ENCODE measurements around the gene KCNH4.
"Not testable (repeated sequence)": the region's sequence is repeated elsewhere in the genome, so short reads cannot be mapped to it uniquely, and the experiment has no call there.

The KCNH4 gene

DNA sequence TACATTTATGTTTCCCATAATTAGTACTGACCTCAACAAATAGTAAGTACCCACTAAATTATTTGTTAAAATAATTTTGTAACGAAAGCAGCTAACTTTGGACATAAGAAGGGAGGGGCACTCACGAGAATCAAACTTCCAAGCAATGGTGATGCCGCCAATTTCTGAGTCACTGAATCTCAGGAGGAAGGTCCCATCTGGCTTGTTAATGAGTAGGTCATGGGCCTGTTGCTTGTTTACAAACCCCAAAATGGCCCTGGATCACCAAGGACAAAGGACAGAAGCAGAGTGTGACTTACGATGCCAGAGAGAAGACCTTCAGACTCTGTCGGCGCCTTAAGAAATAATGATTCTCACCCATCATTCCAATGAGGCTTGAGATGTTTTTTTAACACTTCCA lies 29.1 kb upstream of the KCNH4 start:
- Histone ChIP-seq H3K27me3 (ENCODE audit: low read depth, low read length) (no peaks in the 10 kb centered on the region), H3K27ac (ENCODE audit: low read length) (no peak overlapping the region), H3K4me3 (ENCODE audit: low read depth in 1 of 2, low read length in 2 of 2) (no peak overlapping the region), H3K36me3 (ENCODE audit: control insufficient read depth in 1 of 2, insufficient read depth in 2 of 2, low read length in 2 of 2) (peaks cover 32 to 81% of the 10 kb centered on the region in 2 donors), H3K9me3 (ENCODE audit: control insufficient read depth in 1 of 2, low read length in 2 of 2) (no peaks in the 10 kb centered on the region), H3K4me1 (ENCODE audit: control insufficient read depth in 1 of 2, insufficient read depth in 2 of 2, low read length in 2 of 2) (no peaks in the 10 kb centered on the region)

DNA sequence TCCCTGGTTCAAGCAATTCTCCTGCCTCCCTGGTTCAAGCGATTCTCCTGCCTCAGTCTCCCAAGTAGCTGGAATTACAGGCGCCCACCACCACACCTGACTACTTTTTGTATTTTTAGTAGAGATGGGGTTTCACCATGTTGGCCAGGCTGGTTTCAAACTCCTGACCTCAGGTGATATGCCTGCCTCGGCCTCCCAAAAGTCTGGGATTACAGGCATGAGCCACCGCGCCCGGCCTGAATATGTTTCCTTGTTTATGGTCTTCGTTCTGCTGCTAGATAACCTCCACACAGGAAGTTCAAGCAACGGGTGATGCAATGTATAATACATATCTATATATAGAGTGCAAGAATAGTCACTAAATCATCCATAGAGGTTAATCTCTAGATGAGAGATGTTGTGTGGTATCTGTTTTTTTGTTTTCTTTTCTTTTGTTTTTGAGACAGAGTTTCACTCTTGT lies 25.2 kb upstream of the KCNH4 start:
- H3K27me3 ChIP-seq (ENCODE audit: low read depth, low read length); H3K9me3 ChIP-seq (ENCODE audit: control insufficient read depth in 1 of 2, low read length in 2 of 2); H3K27ac ChIP-seq (ENCODE audit: low read length); H3K4me1 ChIP-seq (ENCODE audit: control insufficient read depth in 1 of 2, insufficient read depth in 2 of 2, low read length in 2 of 2); H3K4me3 ChIP-seq (ENCODE audit: low read depth in 1 of 2, low read length in 2 of 2): not testable (repeated sequence)
- peaks cover 28 to 87% of the 10 kb centered on the region in 2 donors for H3K36me3 ChIP-seq (ENCODE audit: control insufficient read depth in 1 of 2, insufficient read depth in 2 of 2, low read length in 2 of 2)

DNA sequence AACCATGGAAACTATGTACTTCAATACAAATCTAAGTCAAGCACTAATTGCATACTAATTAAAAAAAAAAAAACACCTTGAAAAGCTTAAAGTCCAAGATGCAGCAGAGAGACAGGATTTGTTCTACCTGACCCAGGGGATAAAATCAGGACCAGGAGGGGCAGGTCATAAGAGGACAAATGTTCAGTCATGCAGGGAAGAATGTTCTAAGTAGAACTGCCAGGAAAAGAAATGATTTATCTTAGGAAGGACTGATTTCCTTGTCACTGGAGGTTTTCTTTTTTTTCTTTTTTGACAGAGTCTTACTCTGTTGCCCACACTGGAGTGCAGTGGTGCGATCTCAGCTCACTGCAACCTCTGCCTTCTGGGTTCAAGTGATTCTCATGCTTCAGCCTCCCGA lies 22.4 kb upstream of the KCNH4 start:
- Histone ChIP-seq H3K4me3 (ENCODE audit: low read depth in 1 of 2, low read length in 2 of 2) (no peak overlapping the region), H3K9me3 (ENCODE audit: control insufficient read depth in 1 of 2, low read length in 2 of 2) (no peaks in the 10 kb centered on the region), H3K4me1 (ENCODE audit: control insufficient read depth in 1 of 2, insufficient read depth in 2 of 2, low read length in 2 of 2) (no peaks in the 10 kb centered on the region), H3K27ac (ENCODE audit: low read length) (no peak overlapping the region), H3K36me3 (ENCODE audit: control insufficient read depth in 1 of 2, insufficient read depth in 2 of 2, low read length in 2 of 2) (peaks cover 22 to 74% of the 10 kb centered on the region in 2 donors), H3K27me3 (ENCODE audit: low read depth, low read length) (no peaks in the 10 kb centered on the region)

DNA sequence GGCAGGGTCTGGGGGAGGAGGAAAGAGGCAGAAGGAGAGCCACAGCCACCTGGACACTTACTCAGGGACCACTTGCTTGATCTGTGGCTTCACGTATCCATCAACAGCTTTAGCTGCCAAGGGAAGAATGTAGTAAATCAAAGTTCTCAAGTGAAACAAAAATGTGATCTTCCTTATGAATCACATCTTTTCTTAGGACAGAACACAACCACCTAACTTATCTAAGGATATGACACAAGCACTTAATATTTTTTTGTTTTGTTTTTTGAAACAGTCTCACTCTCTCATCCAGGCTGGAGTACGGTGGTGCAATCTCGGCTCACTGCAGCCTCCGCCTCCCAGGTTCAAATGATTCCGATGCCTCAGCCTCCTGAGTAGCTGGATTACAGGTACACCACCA lies 21.8 kb upstream of the KCNH4 start:
- H3K4me3 ChIP-seq (ENCODE audit: low read depth in 1 of 2, low read length in 2 of 2) = no peak overlapping the region
- H3K36me3 ChIP-seq (ENCODE audit: control insufficient read depth in 1 of 2, insufficient read depth in 2 of 2, low read length in 2 of 2) = peaks cover 20 to 72% of the 10 kb centered on the region in 2 donors
- H3K27me3 ChIP-seq (ENCODE audit: low read depth, low read length) = no peaks in the 10 kb centered on the region
- H3K4me1 ChIP-seq (ENCODE audit: control insufficient read depth in 1 of 2, insufficient read depth in 2 of 2, low read length in 2 of 2) = no peaks in the 10 kb centered on the region
- H3K9me3 ChIP-seq (ENCODE audit: control insufficient read depth in 1 of 2, low read length in 2 of 2) = no peaks in the 10 kb centered on the region
- no peak overlapping the region for H3K27ac ChIP-seq (ENCODE audit: low read length)

DNA sequence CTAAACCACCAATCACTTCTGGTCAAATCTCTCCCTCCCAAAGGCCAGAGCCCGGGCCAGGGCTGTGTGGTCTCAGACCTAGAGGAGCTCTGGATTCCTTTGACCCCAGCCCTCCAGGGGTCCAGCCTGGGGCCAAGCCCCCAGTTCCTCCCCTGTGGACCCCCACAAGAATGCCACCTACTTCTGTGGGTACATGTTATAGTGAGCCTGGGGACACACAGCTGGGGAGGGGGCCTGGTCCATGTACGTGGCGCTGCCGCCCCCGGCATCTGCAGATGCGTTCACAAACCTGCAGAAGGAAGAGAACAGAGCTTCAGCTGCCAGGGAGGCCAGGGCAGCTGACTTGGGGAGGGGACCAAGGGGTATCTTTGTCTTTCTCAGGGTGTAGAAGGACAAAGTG lies 21.2 kb upstream of the KCNH4 start:
- Histone ChIP-seq H3K9me3 (ENCODE audit: control insufficient read depth in 1 of 2, low read length in 2 of 2) (no peaks in the 10 kb centered on the region), H3K36me3 (ENCODE audit: control insufficient read depth in 1 of 2, insufficient read depth in 2 of 2, low read length in 2 of 2) (peaks cover 15 to 67% of the 10 kb centered on the region in 2 donors), H3K4me1 (ENCODE audit: control insufficient read depth in 1 of 2, insufficient read depth in 2 of 2, low read length in 2 of 2) (no peaks in the 10 kb centered on the region), H3K27ac (ENCODE audit: low read length) (no peak overlapping the region), H3K4me3 (ENCODE audit: low read depth in 1 of 2, low read length in 2 of 2) (no peak overlapping the region), H3K27me3 (ENCODE audit: low read depth, low read length) (no peaks in the 10 kb centered on the region)

DNA sequence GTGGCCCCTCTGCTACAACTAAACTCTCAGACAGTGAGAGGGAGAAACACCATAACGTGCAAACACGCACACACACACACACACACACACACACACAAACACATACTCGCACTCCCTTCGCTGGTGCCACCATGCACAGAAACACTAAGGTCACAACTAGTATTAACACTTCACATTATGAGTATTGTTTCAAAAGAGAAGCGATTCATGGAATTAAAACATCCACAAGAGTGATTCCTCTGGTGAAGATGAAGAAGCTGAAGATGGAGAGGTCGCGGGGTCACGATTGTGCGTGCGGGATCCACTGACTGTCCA lies 20.5 kb upstream of the KCNH4 start:
- Histone ChIP-seq H3K4me1 (ENCODE audit: control insufficient read depth in 1 of 2, insufficient read depth in 2 of 2, low read length in 2 of 2) (no peaks in the 10 kb centered on the region), H3K36me3 (ENCODE audit: control insufficient read depth in 1 of 2, insufficient read depth in 2 of 2, low read length in 2 of 2) (peaks cover 14 to 65% of the 10 kb centered on the region in 2 donors), H3K27ac (ENCODE audit: low read length) (peak overlapping the region; percentile 14), H3K4me3 (ENCODE audit: low read depth in 1 of 2, low read length in 2 of 2) (no peak overlapping the region), H3K27me3 (ENCODE audit: low read depth, low read length) (no peaks in the 10 kb centered on the region), H3K9me3 (ENCODE audit: control insufficient read depth in 1 of 2, low read length in 2 of 2) (no peaks in the 10 kb centered on the region)

DNA sequence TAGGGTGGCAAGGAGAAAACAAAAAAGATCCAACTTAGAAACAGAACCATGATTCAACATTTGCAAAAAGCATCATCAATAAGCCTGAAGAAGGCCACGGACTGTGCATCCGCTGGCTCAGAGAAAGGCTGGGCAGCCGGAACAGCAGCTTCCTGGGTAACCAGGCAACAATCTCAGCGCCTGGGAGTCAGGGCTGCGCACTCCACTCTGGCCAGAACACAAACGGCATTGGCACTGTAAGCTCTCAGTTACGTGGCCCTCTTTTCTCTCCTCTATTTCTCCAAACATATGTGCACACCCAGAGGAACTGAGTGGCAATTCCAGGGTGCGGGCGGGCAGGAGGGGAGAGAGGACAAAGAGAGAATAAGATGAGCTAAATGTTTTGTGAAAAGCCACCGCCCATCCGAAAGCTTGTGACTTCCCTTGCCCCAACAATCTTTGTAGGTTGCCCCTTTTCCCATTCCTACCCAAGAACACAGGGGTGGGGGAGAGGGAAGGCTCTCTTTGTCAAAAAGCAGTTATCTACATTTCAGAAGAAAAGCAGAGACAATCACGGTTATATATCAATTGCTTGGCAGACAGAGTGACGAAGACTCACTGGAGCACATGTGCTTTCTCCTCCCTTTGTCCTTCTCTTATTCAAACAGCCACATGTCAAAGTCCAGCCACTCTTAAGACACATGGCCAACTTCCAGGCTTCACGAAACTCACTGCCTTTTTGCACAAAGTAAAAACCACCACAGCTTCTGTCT lies 19.9 kb upstream of the KCNH4 start:
- peak overlapping the region; percentile 14 for H3K27ac ChIP-seq (ENCODE audit: low read length)
- H3K4me3 ChIP-seq (ENCODE audit: low read depth in 1 of 2, low read length in 2 of 2) = no peak overlapping the region
- peaks cover 14 to 60% of the 10 kb centered on the region in 2 donors for H3K36me3 ChIP-seq (ENCODE audit: control insufficient read depth in 1 of 2, insufficient read depth in 2 of 2, low read length in 2 of 2)

DNA sequence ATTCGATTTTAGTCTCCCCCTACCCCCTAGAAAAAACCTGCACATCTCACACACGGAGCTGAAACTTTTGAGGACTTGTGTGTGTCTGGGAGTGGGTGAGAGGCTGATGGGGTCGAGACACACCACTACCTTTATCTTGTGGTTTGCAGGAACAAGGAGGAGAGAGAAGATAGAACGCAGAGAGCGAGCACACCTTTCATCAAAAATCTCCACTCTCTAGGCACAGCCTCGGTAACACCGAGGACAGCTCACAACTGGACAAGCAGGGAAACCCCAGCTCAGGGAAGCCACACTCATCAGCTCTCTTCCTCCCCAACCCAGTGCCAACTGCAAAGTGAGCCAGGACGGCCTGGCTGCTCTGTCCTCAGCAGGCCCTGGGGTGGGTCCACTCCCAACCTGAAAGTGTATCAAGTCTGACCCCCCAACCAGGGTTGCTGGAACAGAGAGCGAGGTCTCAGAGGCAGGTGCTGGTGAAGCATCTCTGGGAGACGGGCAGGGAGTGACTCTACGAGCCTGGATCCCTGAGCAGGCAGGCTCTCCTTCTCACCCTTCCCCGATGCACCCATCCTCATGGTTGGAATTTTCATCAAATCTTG lies 18.6 kb upstream of the KCNH4 start:
- Histone ChIP-seq H3K4me1 (ENCODE audit: control insufficient read depth in 1 of 2, insufficient read depth in 2 of 2, low read length in 2 of 2) (no peaks in the 10 kb centered on the region), H3K27me3 (ENCODE audit: low read depth, low read length) (no peaks in the 10 kb centered on the region), H3K27ac (ENCODE audit: low read length) (no peak overlapping the region), H3K36me3 (ENCODE audit: control insufficient read depth in 1 of 2, insufficient read depth in 2 of 2, low read length in 2 of 2) (peaks cover 14 to 47% of the 10 kb centered on the region in 2 donors), H3K9me3 (ENCODE audit: control insufficient read depth in 1 of 2, low read length in 2 of 2) (no peaks in the 10 kb centered on the region), H3K4me3 (ENCODE audit: low read depth in 1 of 2, low read length in 2 of 2) (no peak overlapping the region)

More for the DNA sequence above, 19.9 kb upstream of the KCNH4 start:
- Histone ChIP-seq H3K27me3 (ENCODE audit: low read depth, low read length) (no peaks in the 10 kb centered on the region), H3K9me3 (ENCODE audit: control insufficient read depth in 1 of 2, low read length in 2 of 2) (no peaks in the 10 kb centered on the region), H3K4me1 (ENCODE audit: control insufficient read depth in 1 of 2, insufficient read depth in 2 of 2, low read length in 2 of 2) (no peaks in the 10 kb centered on the region)

DNA sequence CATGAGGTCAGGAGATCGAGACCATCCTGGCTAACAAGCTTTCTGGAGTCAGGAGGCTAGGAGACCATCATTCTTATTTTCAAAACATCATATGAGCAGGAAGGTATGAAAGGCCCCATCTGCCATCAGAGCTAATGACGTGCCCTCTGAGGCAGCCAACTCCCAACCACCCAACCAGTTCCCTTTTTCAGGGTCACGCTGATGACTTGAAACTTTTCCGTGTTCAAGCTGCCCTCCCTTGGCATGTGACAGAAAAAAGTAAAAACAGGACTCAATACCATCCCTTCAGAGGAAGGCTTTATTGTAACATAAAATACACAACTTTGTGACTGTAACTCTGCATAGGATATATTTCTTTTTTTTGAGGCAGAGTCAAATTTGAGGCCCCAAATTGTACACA lies 18.0 kb upstream of the KCNH4 start:
- H3K27me3 ChIP-seq (ENCODE audit: low read depth, low read length) = no peaks in the 10 kb centered on the region

DNA sequence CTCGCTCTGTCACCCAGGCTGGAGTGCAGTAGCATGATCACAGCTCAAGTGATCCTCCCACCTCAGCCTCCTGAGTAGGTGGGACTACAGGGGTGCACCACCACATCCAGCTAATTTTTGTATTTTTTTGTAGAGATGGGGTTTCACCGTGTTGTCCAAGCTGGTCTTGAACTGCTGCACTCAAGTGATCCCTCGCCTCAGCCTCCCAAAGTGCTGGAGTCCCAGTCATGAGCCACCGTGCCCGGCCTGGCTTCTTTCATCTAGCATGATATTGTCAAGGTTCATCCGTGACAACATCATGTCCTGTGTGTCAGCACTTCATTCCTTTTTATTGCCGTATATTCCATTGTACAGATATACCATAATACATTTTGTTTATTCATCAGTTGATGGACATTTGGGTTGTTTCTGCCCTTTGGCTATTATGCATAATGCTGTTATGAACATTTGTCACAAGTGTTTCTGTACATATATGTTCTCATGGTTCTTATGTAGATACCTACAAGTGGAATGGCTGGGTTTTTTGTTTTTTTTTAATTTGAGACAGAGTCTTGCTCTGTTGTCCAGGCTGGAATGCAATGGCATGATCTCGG lies 16.7 kb upstream of the KCNH4 start:
- Histone ChIP-seq H3K4me1 (ENCODE audit: control insufficient read depth in 1 of 2, insufficient read depth in 2 of 2, low read length in 2 of 2) (peaks cover 4 to 12% of the 10 kb centered on the region in 2 donors), H3K27ac (ENCODE audit: low read length) (no peak overlapping the region), H3K9me3 (ENCODE audit: control insufficient read depth in 1 of 2, low read length in 2 of 2) (no peaks in the 10 kb centered on the region)

More for the DNA sequence above, 18.0 kb upstream of the KCNH4 start:
- no peak overlapping the region for H3K4me3 ChIP-seq (ENCODE audit: low read depth in 1 of 2, low read length in 2 of 2)
- peak overlapping the region; percentile 31 for H3K27ac ChIP-seq (ENCODE audit: low read length)
- peaks cover 0 to under 1% of the 10 kb centered on the region in 2 donors for H3K4me1 ChIP-seq (ENCODE audit: control insufficient read depth in 1 of 2, insufficient read depth in 2 of 2, low read length in 2 of 2)
- H3K36me3 ChIP-seq (ENCODE audit: control insufficient read depth in 1 of 2, insufficient read depth in 2 of 2, low read length in 2 of 2) = peaks cover 8 to 41% of the 10 kb centered on the region in 2 donors
- no peaks in the 10 kb centered on the region for H3K9me3 ChIP-seq (ENCODE audit: control insufficient read depth in 1 of 2, low read length in 2 of 2)

DNA sequence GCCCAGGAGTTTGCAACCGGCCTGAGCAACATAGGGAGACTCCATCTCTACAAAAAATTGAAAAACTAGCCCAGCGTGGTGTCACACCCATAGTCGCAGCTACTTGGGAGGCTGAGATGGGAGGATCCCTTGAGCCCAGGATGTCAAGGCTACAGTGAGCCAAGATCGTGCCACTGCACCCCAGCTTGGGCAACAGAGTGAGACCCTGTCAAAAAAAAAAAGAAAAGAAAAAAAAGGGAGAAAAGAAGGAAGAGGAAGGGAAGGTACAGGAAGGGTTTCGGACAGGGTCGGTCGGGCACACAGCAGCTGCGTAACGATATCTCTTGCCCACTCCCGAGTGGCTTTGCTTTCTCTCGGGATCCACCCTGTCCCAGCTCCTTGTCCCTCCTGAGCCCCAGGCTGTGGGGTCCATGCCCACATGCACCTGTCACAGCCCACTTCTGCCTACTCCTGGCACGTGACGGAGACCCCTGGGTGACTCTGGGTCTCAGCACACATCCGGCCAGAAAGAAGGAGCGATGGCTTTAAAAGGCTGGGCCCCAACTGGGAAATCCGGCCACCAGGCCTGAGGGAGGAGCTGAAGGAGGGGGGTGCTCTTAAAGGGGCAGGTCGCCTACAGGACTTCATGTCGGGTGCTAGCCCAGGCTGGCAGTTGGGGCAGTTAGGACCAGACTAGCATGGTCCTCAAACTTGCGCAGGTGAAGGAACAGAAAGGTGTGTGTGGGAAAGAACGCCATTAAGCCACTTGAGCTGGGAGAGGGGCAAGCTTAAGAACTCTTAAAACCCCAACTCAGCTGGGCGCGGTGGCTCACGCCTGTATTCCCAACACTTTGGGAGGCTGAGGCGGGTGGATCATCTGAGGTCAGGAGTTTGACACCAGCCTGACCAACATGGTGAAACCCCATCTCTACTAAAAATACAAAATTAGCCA lies 13.3 kb upstream of the KCNH4 start, which contains the start of gene GHDC:
GHDC (minus strand) TSS at position 526 of the 931 bp plus-strand sequence. CDS start 913 bp downstream, outside the sequence.
- no peaks in the 10 kb centered on the region for H3K27me3 ChIP-seq (ENCODE audit: low read depth, low read length)
- H3K36me3 ChIP-seq (ENCODE audit: control insufficient read depth in 1 of 2, insufficient read depth in 2 of 2, low read length in 2 of 2) = no peaks in the 10 kb centered on the region
- H3K9me3 ChIP-seq (ENCODE audit: control insufficient read depth in 1 of 2, low read length in 2 of 2) = no peaks in the 10 kb centered on the region
- H3K4me1 ChIP-seq (ENCODE audit: control insufficient read depth in 1 of 2, insufficient read depth in 2 of 2, low read length in 2 of 2) = peaks cover 4 to 20% of the 10 kb centered on the region in 2 donors
- H3K27ac ChIP-seq (ENCODE audit: low read length) = peak within 1 kb of the TSS; percentile 96
- H3K4me3 ChIP-seq (ENCODE audit: low read depth in 1 of 2, low read length in 2 of 2) = peak within 1 kb of the TSS; percentile 78 to 96

More for the DNA sequence above, 16.7 kb upstream of the KCNH4 start:
- Histone ChIP-seq H3K4me3 (ENCODE audit: low read depth in 1 of 2, low read length in 2 of 2) (no peak overlapping the region), H3K27me3 (ENCODE audit: low read depth, low read length) (no peaks in the 10 kb centered on the region), H3K36me3 (ENCODE audit: control insufficient read depth in 1 of 2, insufficient read depth in 2 of 2, low read length in 2 of 2) (peaks cover 7 to 29% of the 10 kb centered on the region in 2 donors)
